Measurements from ENCODE around the gene SETD4. TPM values are rescaled to one million over a fixed set of nuclear protein-coding genes. Genes with fewer than 3 reads are reported as not detected.

The SETD4 gene
- total RNA-seq, 1 donor from 2014 or later: 28.4 TPM

GRCh38 chr21:36064085-36064460 is 3.7 kb upstream of the SETD4 start:
- peaks cover 2% of the 10 kb centered on the region for H3K36me3 Mint-ChIP-seq (ENCODE audit: low read depth)
- H3K27ac Mint-ChIP-seq (ENCODE audit: unreplicated experiment): no peak overlapping the region
- no peak for DNase-seq (ENCODE audit: low read depth, low spot score)
- no peak for TF ChIP-seq CTCF (conservative IDR thresholded peaks at IDR 0.05)
- peaks cover 27% of the 10 kb centered on the region for H3K27me3 Mint-ChIP-seq (ENCODE audit: low read depth)
- peaks cover 12% of the 10 kb centered on the region for H3K4me1 Mint-ChIP-seq
- H3K4me3 Mint-ChIP-seq: peak overlapping the region; percentile 58
- peaks cover 4% of the 10 kb centered on the region for H3K9me3 Mint-ChIP-seq

GRCh38 chr21:36063375-36064084 is 3.2 kb upstream of the SETD4 start:
- H3K9me3 Mint-ChIP-seq: no peaks in the 10 kb centered on the region
- DNase-seq (ENCODE audit: low read depth, low spot score): no peak
- peak overlapping the region; percentile 58 for H3K4me3 Mint-ChIP-seq
- H3K36me3 Mint-ChIP-seq (ENCODE audit: low read depth): no peaks in the 10 kb centered on the region
- H3K27ac Mint-ChIP-seq (ENCODE audit: unreplicated experiment): no peak overlapping the region
- TF ChIP-seq CTCF (conservative IDR thresholded peaks at IDR 0.05): no peak
- peaks cover 15% of the 10 kb centered on the region for H3K4me1 Mint-ChIP-seq
- peaks cover 27% of the 10 kb centered on the region for H3K27me3 Mint-ChIP-seq (ENCODE audit: low read depth)

- H3K27ac Mint-ChIP-seq (ENCODE audit: unreplicated experiment): no peak overlapping the region
Measured at GRCh38 chr21:36061445-36061844, 1.1 kb upstream of the SETD4 start.

GRCh38 chr21:36059823-36060158 is 535 bp downstream of the SETD4 start:
- no peak for TF ChIP-seq CTCF (conservative IDR thresholded peaks at IDR 0.05)
- DNase-seq (ENCODE audit: low read depth, low spot score): no peak
- Mint-ChIP-seq H3K4me3 (peak overlapping the region; percentile 99), H3K4me1 (peaks cover 25% of the 10 kb centered on the region), H3K27ac (ENCODE audit: unreplicated experiment) (peak overlapping the region; percentile 97), H3K27me3 (ENCODE audit: low read depth) (peaks cover 18% of the 10 kb centered on the region), H3K9me3 (no peaks in the 10 kb centered on the region), H3K36me3 (ENCODE audit: low read depth) (peaks cover 17% of the 10 kb centered on the region)

More at GRCh38 chr21:36061445-36061844, 1.1 kb upstream of the SETD4 start:
- peak overlapping the region; percentile 99 for H3K4me3 Mint-ChIP-seq
- peaks cover 20% of the 10 kb centered on the region for H3K27me3 Mint-ChIP-seq (ENCODE audit: low read depth)
- DNase-seq (ENCODE audit: low read depth, low spot score): no peak
- H3K4me1 Mint-ChIP-seq: peaks cover 25% of the 10 kb centered on the region
- H3K36me3 Mint-ChIP-seq (ENCODE audit: low read depth): peaks cover 9% of the 10 kb centered on the region
- TF ChIP-seq CTCF (conservative IDR thresholded peaks at IDR 0.05): no peak
- no peaks in the 10 kb centered on the region for H3K9me3 Mint-ChIP-seq

- no peak for TF ChIP-seq CTCF (conservative IDR thresholded peaks at IDR 0.05)
- H3K4me1 Mint-ChIP-seq: peaks cover 20% of the 10 kb centered on the region
- no peak overlapping the region for H3K4me3 Mint-ChIP-seq
- H3K27ac Mint-ChIP-seq (ENCODE audit: unreplicated experiment): no peak overlapping the region
- peaks cover 3% of the 10 kb centered on the region for H3K27me3 Mint-ChIP-seq (ENCODE audit: low read depth)
- peaks cover 25% of the 10 kb centered on the region for H3K36me3 Mint-ChIP-seq (ENCODE audit: low read depth)
- DNase-seq (ENCODE audit: low read depth, low spot score): no peak
- H3K9me3 Mint-ChIP-seq: no peaks in the 10 kb centered on the region
Measured at GRCh38 chr21:36055551-36055950, 4.8 kb downstream of the SETD4 start.
